GM19239 (cell line): ENCODE data around the gene ECT2.
A peak's percentile ranks its signal among the peaks of the same experiment; 100 is the strongest.
"Not testable (repeated sequence)": the region's sequence is repeated elsewhere in the genome, so short reads cannot be mapped to it uniquely, and the experiment has no call there.

Source experiments
- DNase-seq: peaks from one replicate; pipeline ENCODE4 v3.0.0; 2011; ENCODE audit warnings: low spot score; ENCODE audit not compliant: insufficient read length
- FAIRE-seq: peaks from 2 replicates; lab custom pipeline; 2011; peaks lifted over from hg19 to GRCh38; lab: Jason Lieb, UNC

ECT2 gene

GRCh38 chr3:172726380-172726779 is 24.1 kb upstream of the ECT2 start:
- no peak for FAIRE-seq

GRCh38 chr3:172735014-172735413 is 15.5 kb upstream of the ECT2 start:
- DNase-seq (no peak), FAIRE-seq (no peak)

More at GRCh38 chr3:172726380-172726779, 24.1 kb upstream of the ECT2 start:
- no peak for DNase-seq

- DNase-seq (no peak), FAIRE-seq (no peak)
These were observed 11.1 kb upstream of the ECT2 start for GRCh38 chr3:172739462-172739861.

GRCh38 chr3:172746475-172746874 is 4.1 kb upstream of the ECT2 start:
- FAIRE-seq (no peak), DNase-seq (no peak)

GRCh38 chr3:172749230-172749965 is 1.1 kb upstream of the ECT2 start:
- DNase-seq, result no peak
- peak; percentile 18 for FAIRE-seq

GRCh38 chr3:172750069-172750367 is 508 bp upstream of the ECT2 start:
- FAIRE-seq (peak; percentile 11), DNase-seq (no peak)

GRCh38 chr3:172751175-172751704 is 714 bp downstream of the ECT2 start:
- DNase-seq (no peak), FAIRE-seq (peak; percentile 57)

GRCh38 chr3:172752651-172753050 is 2.1 kb downstream of the ECT2 start:
- no peak for FAIRE-seq
- DNase-seq, result no peak

- DNase-seq (no peak), FAIRE-seq (peak; percentile 18)
These were observed 2.6 kb downstream of the ECT2 start for GRCh38 chr3:172753125-172753524.

- not testable (repeated sequence) for FAIRE-seq, DNase-seq
These were observed 9.9 kb downstream of the ECT2 start for GRCh38 chr3:172760416-172760815.

- FAIRE-seq (no peak), DNase-seq (no peak)
These were observed 15.7 kb downstream of the ECT2 start for GRCh38 chr3:172766241-172766640.

- no peak for DNase-seq
- peak; percentile 31 for FAIRE-seq
These were observed 16.3 kb downstream of the ECT2 start for GRCh38 chr3:172766718-172767405.

GRCh38 chr3:172770382-172770781 is 19.9 kb downstream of the ECT2 start:
- no peak for DNase-seq
- FAIRE-seq, result no peak

- FAIRE-seq (no peak), DNase-seq (no peak)
These were observed 21.1 kb downstream of the ECT2 start for GRCh38 chr3:172771672-172772071.

- FAIRE-seq (no peak), DNase-seq (no peak)
These were observed 25.7 kb downstream of the ECT2 start for GRCh38 chr3:172776049-172776717.

GRCh38 chr3:172777901-172778300 is 27.4 kb downstream of the ECT2 start:
- DNase-seq (no peak), FAIRE-seq (no peak)

- FAIRE-seq, result no peak
- DNase-seq, result no peak
These were observed 31.7 kb downstream of the ECT2 start for GRCh38 chr3:172782235-172782634.

- DNase-seq (no peak), FAIRE-seq (no peak)
These were observed 35.5 kb downstream of the ECT2 start for GRCh38 chr3:172786036-172786435.

GRCh38 chr3:172787019-172787418 is 36.5 kb downstream of the ECT2 start:
- DNase-seq, result no peak
- no peak for FAIRE-seq

GRCh38 chr3:172787746-172788145 is 37.2 kb downstream of the ECT2 start:
- FAIRE-seq, result no peak
- no peak for DNase-seq

GRCh38 chr3:172799246-172799645 is 48.7 kb downstream of the ECT2 start:
- DNase-seq, result no peak
- peak; percentile 26 for FAIRE-seq
